ENCODE data around the gene ANKRD12.

DNA sequence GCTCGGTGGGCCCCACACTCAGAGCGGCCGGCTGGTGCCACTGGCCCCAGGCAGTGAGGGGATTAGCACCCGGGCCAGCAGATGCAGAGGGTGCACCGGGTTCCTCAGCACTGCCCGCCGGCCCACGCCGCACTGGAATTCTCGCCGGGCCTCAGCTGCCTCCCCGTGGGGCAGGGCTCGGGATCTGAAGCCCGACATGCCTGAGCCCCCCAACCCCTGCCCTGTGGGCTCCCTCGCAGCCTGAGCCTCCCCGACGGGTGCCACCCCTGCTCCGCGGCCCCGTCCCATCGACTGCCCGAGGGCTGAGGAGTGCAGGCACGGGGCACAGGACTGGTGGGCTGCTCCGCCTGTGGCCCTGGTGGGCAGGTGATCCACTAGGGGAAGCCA, 160.4 kb downstream of the ANKRD12 start:
- TF ChIP-seq CTCF (IDR thresholded peaks at IDR 0.05) (no peak), POLR2A (IDR thresholded peaks at IDR 0.05) (no peak)

All from tibial nerve (tissue), 3 donors.